Panc1 (cell line): Measurements from ENCODE around the gene HEATR5B. TPM values are rescaled to one million over a fixed set of nuclear protein-coding genes. Genes with fewer than 3 reads are reported as not detected.

Experiments used
- ATAC-seq: fragments of 200-7000 bp; cut with Tn5 transposase; 2 replicates; pipeline ENCODE4 v1.9.1; 2020; ENCODE audit warnings: mild to moderate bottlenecking, moderate library complexity
- BruUV-seq: library from RNA; stranded (reverse); fragments of 400-500 nt; replicated peaks from 2 replicates; lab custom pipeline; 2021; lab: Mats Ljungman, UMichigan
- CTCF ChIA-PET: fragments of 300-600 bp; sonication (Branson Sonifier 250); formaldehyde crosslinking; loops from one replicate; lab custom pipeline; 2022; ENCODE audit warnings: antibody characterized with exemption; lab: Charles Lee
- POLR2A ChIA-PET: fragments of 300-600 bp; sonication (Branson Sonifier 250); formaldehyde crosslinking; loops from one replicate; lab custom pipeline; 2022; ENCODE audit warnings: antibody characterized with exemption; lab: Charles Lee
- DNase-seq: peaks from one replicate; pipeline ENCODE4 v3.0.0-alpha.2; 2010; ENCODE audit warnings: low read depth, low spot score
- H3K27ac ChIP-seq: 2 replicates; pipeline ENCODE4 v1.5.1; 2011; ENCODE audit warnings: mild to moderate bottlenecking, low read length, inconsistent platforms
- H3K27me3 ChIP-seq: fragments of 200-500 bp; sonication (Bioruptor generic); 2 replicates; pipeline ENCODE4 v1.6.0; 2014; ENCODE audit warnings: low read length, inconsistent platforms; ENCODE audit not compliant: control insufficient read depth, insufficient read depth
- H3K36me3 ChIP-seq: fragments of 200-500 bp; sonication (Bioruptor generic); 2 replicates; pipeline ENCODE4 v1.5.1; 2014; ENCODE audit warnings: inconsistent platforms, mild to moderate bottlenecking, low read length, moderate library complexity; ENCODE audit not compliant: control insufficient read depth, insufficient read depth
- H3K4me1 ChIP-seq: 2 replicates; pipeline ENCODE4 v1.5.1; 2011; ENCODE audit warnings: inconsistent platforms, mild to moderate bottlenecking, low read length, moderate library complexity; ENCODE audit not compliant: control insufficient read depth, insufficient read depth
- H3K4me3 ChIP-seq, 2 experiments: 2 replicates each; pipeline ENCODE4 v1.5.1; 2011 to 2012; ENCODE audit warnings: low read depth in 2 of 2, low read length in 2 of 2, mild to moderate bottlenecking in 2 of 2, inconsistent platforms in 1 of 2, moderate library complexity in 1 of 2
- H3K9me3 ChIP-seq: fragments of 200-500 bp; sonication (Bioruptor generic); 2 replicates; pipeline ENCODE4 v1.5.1; 2014; ENCODE audit warnings: low read depth, mild to moderate bottlenecking, inconsistent platforms, low read length, moderate library complexity; ENCODE audit not compliant: control insufficient read depth, insufficient read depth
- POLR2AphosphoS5 ChIP-seq: IDR thresholded peaks from 2 replicates; pipeline ENCODE4 v1.6.1; 2012; ENCODE audit warnings: mild to moderate bottlenecking, low read depth, low read length, moderate library complexity
- SIN3A ChIP-seq: IDR thresholded peaks from 2 replicates; pipeline ENCODE4 v1.6.1; 2012; ENCODE audit warnings: low read depth, mild to moderate bottlenecking, low read length, moderate library complexity, borderline replicate concordance; ENCODE audit not compliant: insufficient read depth
- TCF7L2 ChIP-seq: IDR thresholded peaks from 2 replicates; pipeline ENCODE4 v1.6.1; 2011; ENCODE audit warnings: mild to moderate bottlenecking, low read depth, low read length, inconsistent platforms
- in situ Hi-C: cut with HindIII; loops from 2 replicates; pipeline ENCODE4 v1.10.0; 2016; ENCODE audit warnings: low sequenced_read_pairs, low pct_unique_long_range_greater_than_20kb
- intact Hi-C: fragments of 100-400 bp; cut with micrococcal nuclease; formaldehyde crosslinking; loops from one replicate; pipeline ENCODE4 v1.10.0; 2022; ENCODE audit not compliant: unreplicated experiment
- total RNA-seq: library from RNA; stranded (reverse); gene quantifications from one replicate; pipeline ENCODE4 v1.2.1, GENCODE V29; 2021; ENCODE audit not compliant: unreplicated experiment
- TF ChIP-seq, protein P1 (sequence below), 2 experiments: IDR thresholded peaks; 2 replicates each; pipeline ENCODE4 v1.6.1; 2011 to 2012; ENCODE audit warnings: low read depth in 2 of 2, control low read depth in 1 of 2, low read length in 1 of 2, mild to moderate bottlenecking in 1 of 2, moderate library complexity in 1 of 2; ENCODE audit not compliant: insufficient read depth in 1 of 2
- TF ChIP-seq, protein P2 (sequence below): fragments of 450-650 bp; IDR thresholded peaks from 2 replicates; pipeline ENCODE4 v1.5.1; 2017; ENCODE audit warnings: mild to moderate bottlenecking

HEATR5B gene
- total RNA-seq, 1 experiment from 2014 or later, result 13.6 TPM

DNA sequence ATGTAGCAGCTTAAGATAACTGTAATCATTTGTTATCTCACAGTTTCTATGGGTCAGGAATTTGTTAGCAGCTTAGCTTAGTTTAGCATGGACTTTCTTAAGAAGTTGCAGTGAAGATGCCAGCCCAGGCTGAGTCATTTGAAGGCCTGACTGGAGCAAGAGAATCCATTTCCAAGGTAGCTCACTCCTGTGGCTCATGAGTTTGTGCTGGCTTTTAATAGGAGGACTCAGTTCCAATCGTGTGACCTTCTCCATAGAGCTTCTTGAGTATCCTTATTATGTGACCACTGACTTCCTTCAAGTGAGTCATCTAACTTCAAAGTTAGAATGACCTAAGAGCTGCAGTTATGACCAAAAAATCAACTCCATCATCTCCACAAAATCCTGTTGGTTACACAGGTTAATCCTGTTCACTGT is 1.6 kb upstream of the HEATR5B start:
- intact Hi-C loops, result no loop called here
- Histone ChIP-seq H3K27ac (no peak overlapping the region), H3K9me3 (no peaks in the 10 kb centered on the region), H3K36me3 (no peaks in the 10 kb centered on the region; the same call in 1 of the 2 replicates), H3K27me3 (no peaks in the 10 kb centered on the region), H3K4me3 (no peak overlapping the region), H3K4me1 (peaks cover 18% of the 10 kb centered on the region)
- DNase-seq (no peak), ATAC-seq (no peak)
- ChIA-PET POLR2A (no interaction called here), CTCF (no interaction called here)
- no TSS peak for BruUV-seq
- TF ChIP-seq POLR2AphosphoS5 (no peak), TCF7L2 (no peak), SIN3A (no peak)
- TF ChIP-seq, protein P1, sequence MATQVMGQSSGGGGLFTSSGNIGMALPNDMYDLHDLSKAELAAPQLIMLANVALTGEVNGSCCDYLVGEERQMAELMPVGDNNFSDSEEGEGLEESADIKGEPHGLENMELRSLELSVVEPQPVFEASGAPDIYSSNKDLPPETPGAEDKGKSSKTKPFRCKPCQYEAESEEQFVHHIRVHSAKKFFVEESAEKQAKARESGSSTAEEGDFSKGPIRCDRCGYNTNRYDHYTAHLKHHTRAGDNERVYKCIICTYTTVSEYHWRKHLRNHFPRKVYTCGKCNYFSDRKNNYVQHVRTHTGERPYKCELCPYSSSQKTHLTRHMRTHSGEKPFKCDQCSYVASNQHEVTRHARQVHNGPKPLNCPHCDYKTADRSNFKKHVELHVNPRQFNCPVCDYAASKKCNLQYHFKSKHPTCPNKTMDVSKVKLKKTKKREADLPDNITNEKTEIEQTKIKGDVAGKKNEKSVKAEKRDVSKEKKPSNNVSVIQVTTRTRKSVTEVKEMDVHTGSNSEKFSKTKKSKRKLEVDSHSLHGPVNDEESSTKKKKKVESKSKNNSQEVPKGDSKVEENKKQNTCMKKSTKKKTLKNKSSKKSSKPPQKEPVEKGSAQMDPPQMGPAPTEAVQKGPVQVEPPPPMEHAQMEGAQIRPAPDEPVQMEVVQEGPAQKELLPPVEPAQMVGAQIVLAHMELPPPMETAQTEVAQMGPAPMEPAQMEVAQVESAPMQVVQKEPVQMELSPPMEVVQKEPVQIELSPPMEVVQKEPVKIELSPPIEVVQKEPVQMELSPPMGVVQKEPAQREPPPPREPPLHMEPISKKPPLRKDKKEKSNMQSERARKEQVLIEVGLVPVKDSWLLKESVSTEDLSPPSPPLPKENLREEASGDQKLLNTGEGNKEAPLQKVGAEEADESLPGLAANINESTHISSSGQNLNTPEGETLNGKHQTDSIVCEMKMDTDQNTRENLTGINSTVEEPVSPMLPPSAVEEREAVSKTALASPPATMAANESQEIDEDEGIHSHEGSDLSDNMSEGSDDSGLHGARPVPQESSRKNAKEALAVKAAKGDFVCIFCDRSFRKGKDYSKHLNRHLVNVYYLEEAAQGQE (IDR thresholded peaks at IDR 0.05; ENCODE audit: insufficient read depth in 1 of 2, low read depth in 2 of 2, low read length in 1 of 2), result no peak
- TF ChIP-seq, protein P2, sequence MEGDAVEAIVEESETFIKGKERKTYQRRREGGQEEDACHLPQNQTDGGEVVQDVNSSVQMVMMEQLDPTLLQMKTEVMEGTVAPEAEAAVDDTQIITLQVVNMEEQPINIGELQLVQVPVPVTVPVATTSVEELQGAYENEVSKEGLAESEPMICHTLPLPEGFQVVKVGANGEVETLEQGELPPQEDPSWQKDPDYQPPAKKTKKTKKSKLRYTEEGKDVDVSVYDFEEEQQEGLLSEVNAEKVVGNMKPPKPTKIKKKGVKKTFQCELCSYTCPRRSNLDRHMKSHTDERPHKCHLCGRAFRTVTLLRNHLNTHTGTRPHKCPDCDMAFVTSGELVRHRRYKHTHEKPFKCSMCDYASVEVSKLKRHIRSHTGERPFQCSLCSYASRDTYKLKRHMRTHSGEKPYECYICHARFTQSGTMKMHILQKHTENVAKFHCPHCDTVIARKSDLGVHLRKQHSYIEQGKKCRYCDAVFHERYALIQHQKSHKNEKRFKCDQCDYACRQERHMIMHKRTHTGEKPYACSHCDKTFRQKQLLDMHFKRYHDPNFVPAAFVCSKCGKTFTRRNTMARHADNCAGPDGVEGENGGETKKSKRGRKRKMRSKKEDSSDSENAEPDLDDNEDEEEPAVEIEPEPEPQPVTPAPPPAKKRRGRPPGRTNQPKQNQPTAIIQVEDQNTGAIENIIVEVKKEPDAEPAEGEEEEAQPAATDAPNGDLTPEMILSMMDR, result no peak
- in situ Hi-C loops, result no loop called here

DNA sequence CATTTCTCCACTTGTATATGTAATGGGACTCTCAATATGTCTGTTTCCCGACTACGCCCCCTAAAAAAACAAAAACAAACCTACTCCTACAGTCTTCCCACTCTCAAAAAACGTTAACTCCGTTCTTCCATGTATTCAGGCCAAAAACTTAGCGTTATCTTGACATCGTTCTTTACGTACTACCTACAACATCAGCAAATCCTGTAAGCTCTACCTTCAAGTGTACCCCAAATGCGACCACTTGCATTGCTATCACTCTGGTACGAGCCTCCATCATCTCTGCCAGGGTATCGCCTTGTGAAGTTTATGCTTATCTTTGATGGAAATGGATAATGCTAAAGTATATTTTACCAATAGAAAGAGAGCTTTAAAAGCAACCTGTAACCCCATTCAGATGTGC is 625 bp upstream of the HEATR5B start:
- DNase-seq, result no peak
- intact Hi-C loops, result no loop called here
- in situ Hi-C loops, result no loop called here

More for the DNA sequence above, 625 bp upstream of the HEATR5B start:
- TSS peak; percentile 83 for BruUV-seq
- ATAC-seq, result no peak
- Histone ChIP-seq H3K4me1 (peaks cover 18% of the 10 kb centered on the region), H3K4me3 (peak overlapping the region; percentile 96 to 98), H3K36me3 (no peaks in the 10 kb centered on the region; the same call in 1 of the 2 replicates), H3K9me3 (no peaks in the 10 kb centered on the region), H3K27ac (peak overlapping the region; percentile 82), H3K27me3 (no peaks in the 10 kb centered on the region)
- POLR2A ChIA-PET, result interaction anchor here (0.5 kb wide), 1 partner anchor 361 kb away, joined by 8 read pairs; no protein-coding TSS in a partner anchor
- TF ChIP-seq, protein P2, result no peak
- TF ChIP-seq TCF7L2 (no peak), SIN3A (no peak), POLR2AphosphoS5 (no peak)
- TF ChIP-seq, protein P1 (IDR thresholded peaks at IDR 0.05; ENCODE audit: insufficient read depth in 1 of 2, low read depth in 2 of 2, low read length in 1 of 2), result no peak
- CTCF ChIA-PET, result no interaction called here
